ENCODE data around the gene KAT6B.

GRCh38 chr10:74975758-74976157 lies 149.4 kb downstream of the KAT6B start:
- TF ChIP-seq POLR2A (IDR thresholded peaks at IDR 0.05), result no peak
- no peak for TF ChIP-seq CTCF (IDR thresholded peaks at IDR 0.05)

Data from uterus (tissue), 2 donors.